ENCODE results near the gene ZNF222.

Gene ZNF222

GRCh38 chr19:44055870-44056269, 30.7 kb downstream of the ZNF222 start:
- no peak for DNase-seq

DNA sequence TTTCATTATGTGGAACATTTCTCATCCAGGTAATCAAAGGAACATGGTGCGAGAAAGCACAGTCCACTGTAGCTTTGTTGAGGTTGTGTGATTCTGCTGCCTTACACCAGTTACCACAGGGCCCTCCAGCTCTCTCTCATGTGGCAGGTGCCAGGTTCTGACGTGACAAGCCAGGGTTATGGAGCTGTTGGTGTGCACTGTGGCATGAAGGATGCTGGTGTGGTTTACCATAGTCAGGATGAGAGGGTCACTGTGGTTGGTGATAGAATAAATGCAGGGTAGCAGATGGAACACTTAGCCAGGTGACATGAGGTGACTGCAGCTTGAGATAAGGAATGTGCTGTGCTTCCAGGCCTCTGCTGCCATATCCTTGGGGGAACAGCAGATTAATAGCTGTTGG, 34.0 kb downstream of the ZNF222 start:
- no peak for DNase-seq

GRCh38 chr19:44061038-44061437, 35.9 kb downstream of the ZNF222 start:
- DNase-seq = no peak

DNA sequence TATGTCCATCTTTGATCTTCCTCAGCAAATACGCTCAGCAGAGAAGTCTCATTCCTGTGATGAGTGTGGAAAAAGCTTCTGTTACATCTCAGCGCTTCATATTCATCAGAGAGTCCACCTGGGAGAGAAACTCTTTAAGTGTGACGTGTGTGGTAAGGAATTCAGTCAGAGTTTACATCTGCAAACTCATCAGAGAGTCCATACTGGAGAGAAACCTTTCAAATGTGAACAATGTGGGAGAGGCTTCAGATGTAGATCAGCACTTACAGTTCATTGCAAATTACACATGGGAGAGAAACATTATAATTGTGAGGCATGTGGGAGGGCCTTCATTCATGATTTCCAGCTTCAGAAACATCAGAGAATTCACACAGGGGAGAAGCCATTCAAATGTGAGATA, 41.1 kb downstream of the ZNF222 start:
- no peak for DNase-seq

GRCh38 chr19:44069415-44069814, 44.2 kb downstream of the ZNF222 start:
- no peak for DNase-seq

DNA sequence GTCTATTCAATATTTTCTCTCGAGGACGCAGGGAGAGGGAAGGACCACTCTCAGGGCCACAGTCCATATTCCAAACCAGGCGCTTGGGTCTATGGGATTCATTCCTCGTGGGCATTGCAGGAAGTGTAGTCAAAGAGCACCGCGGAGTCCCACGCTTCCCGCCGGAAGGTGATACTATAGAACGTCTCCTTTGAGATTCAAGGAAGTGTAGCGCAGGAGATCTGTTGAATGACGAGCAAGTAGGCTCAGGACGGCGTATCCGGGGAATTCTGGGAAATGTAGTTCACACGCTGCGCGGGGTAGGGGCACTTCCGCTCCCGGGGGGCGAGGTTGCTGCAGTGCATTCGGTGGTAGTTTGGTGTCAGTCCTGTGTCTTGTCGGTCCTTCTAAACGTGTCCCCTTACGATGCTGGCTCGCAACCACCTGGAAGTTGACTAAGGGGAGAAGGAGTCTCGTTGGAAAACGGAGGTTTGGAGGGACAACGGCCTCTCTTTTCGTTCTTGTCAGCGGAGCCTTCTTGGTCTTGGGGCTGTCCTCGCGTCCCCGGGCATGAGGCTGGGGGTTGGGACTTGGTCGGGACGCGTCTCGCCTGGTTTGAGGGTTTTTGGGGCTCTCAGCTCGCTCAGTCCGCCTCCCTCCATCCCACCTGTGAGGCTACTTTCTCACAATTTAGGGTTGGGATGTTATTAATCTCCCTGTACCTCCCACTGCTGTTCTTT, 46.8 kb downstream of the ZNF222 start, which contains the start of gene ZNF284:
Gene ZNF284, plus strand, starts transcription at position 336 of the 719 bp plus-strand sequence. CDS start 4,231 bp downstream, outside the sequence.
- peak; percentile 89 to 91 (median 91) for DNase-seq

GRCh38 chr19:44072543-44073401, 47.6 kb downstream of the ZNF222 start:
- peak in 2 of 3 donors; percentile 6 to 13 for DNase-seq

GRCh38 chr19:44076325-44076724, 51.1 kb downstream of the ZNF222 start:
- DNase-seq = no peak
